Measurements from ENCODE around the gene CASTOR1.

The CASTOR1 gene

GRCh38 chr22:30272781-30273601 lies 16.3 kb downstream of the CASTOR1 start:
- TF ChIP-seq CTCF (IDR thresholded peaks at IDR 0.05; ENCODE audit: control insufficient read depth, extremely low read depth, insufficient read depth): no peak
- DNase-seq (ENCODE audit: low read depth): no peak
- H3K4me3 ChIP-seq (ENCODE audit: low read depth, low read length): no peak overlapping the region

- TF ChIP-seq CTCF (IDR thresholded peaks at IDR 0.05; ENCODE audit: control insufficient read depth, extremely low read depth, insufficient read depth): no peak
- no peak for DNase-seq (ENCODE audit: low read depth)
- H3K4me3 ChIP-seq (ENCODE audit: low read depth, low read length): no peak overlapping the region
Measured at GRCh38 chr22:30270832-30271231, 18.5 kb downstream of the CASTOR1 start.

- DNase-seq (ENCODE audit: low read depth): no peak
- no peak overlapping the region for H3K4me3 ChIP-seq (ENCODE audit: low read depth, low read length)
- no peak for TF ChIP-seq CTCF (IDR thresholded peaks at IDR 0.05; ENCODE audit: control insufficient read depth, extremely low read depth, insufficient read depth)
Measured at GRCh38 chr22:30268331-30268730, 21.0 kb downstream of the CASTOR1 start.

GRCh38 chr22:30267382-30268302 lies 21.7 kb downstream of the CASTOR1 start:
- DNase-seq (ENCODE audit: low read depth): no peak
- TF ChIP-seq CTCF (IDR thresholded peaks at IDR 0.05; ENCODE audit: control insufficient read depth, extremely low read depth, insufficient read depth): no peak
- H3K4me3 ChIP-seq (ENCODE audit: low read depth, low read length): no peak overlapping the region

- DNase-seq (ENCODE audit: low read depth): no peak
- TF ChIP-seq CTCF (IDR thresholded peaks at IDR 0.05; ENCODE audit: control insufficient read depth, extremely low read depth, insufficient read depth): no peak
- H3K4me3 ChIP-seq (ENCODE audit: low read depth, low read length): no peak within 1 kb of the TSS
Measured at GRCh38 chr22:30266445-30267381, 22.6 kb downstream of the CASTOR1 start, which contains the start of gene OSM. TSS of gene OSM (minus strand) at chr22:30266851. CDS start at chr22:30266799, 52 bp downstream.

GRCh38 chr22:30265823-30266444 lies 23.4 kb downstream of the CASTOR1 start:
- DNase-seq (ENCODE audit: low read depth): no peak

More at GRCh38 chr22:30265823-30266444, 23.4 kb downstream of the CASTOR1 start:
- no peak for TF ChIP-seq CTCF (IDR thresholded peaks at IDR 0.05; ENCODE audit: control insufficient read depth, extremely low read depth, insufficient read depth)
- H3K4me3 ChIP-seq (ENCODE audit: low read depth, low read length): no peak overlapping the region

All from LNCaP clone FGC (cell line).